Measurements from ENCODE around the gene SCN4B. TPM values are rescaled to one million over a fixed set of nuclear protein-coding genes. Genes with fewer than 3 reads are reported as not detected.

SCN4B gene
- total and polyA plus RNA-seq, 2 of the 4 experiments (the other 2 are of a cell fraction): 0.18 to 0.44 TPM

DNA sequence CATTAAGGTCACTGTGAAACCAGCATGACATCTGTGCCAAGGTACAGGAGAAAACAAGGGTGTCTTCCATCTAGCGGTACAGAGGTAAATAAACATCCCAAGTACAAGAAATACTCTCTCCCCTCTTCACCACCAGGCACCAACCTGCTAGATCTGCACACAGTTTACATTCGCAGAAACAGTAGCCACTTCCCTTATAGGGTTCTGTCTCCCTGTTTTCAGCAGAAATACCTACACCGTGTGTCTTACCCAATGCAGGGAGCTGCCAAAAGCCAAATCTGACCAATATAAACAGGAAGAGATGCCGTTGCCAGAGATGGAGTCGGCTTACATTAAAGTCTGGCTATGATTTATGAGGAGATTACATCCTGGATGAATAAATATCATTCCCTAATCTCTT lies 1.2 kb downstream of the SCN4B start:
- intact Hi-C loops (cut with micrococcal nuclease): no loop called here
- CTCF ChIA-PET: no interaction called here
- TF ChIP-seq, protein P1, sequence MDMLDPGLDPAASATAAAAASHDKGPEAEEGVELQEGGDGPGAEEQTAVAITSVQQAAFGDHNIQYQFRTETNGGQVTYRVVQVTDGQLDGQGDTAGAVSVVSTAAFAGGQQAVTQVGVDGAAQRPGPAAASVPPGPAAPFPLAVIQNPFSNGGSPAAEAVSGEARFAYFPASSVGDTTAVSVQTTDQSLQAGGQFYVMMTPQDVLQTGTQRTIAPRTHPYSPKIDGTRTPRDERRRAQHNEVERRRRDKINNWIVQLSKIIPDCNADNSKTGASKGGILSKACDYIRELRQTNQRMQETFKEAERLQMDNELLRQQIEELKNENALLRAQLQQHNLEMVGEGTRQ (IDR thresholded peaks at IDR 0.05; ENCODE audit: low read depth, low read length): no peak
- TF ChIP-seq MAFK (IDR thresholded peaks at IDR 0.05; ENCODE audit: low read depth, low read length): no peak
- no peak for TF ChIP-seq NFE2L2 (IDR thresholded peaks at IDR 0.05; ENCODE audit: low read depth, low read length)
- TF ChIP-seq, protein P2, sequence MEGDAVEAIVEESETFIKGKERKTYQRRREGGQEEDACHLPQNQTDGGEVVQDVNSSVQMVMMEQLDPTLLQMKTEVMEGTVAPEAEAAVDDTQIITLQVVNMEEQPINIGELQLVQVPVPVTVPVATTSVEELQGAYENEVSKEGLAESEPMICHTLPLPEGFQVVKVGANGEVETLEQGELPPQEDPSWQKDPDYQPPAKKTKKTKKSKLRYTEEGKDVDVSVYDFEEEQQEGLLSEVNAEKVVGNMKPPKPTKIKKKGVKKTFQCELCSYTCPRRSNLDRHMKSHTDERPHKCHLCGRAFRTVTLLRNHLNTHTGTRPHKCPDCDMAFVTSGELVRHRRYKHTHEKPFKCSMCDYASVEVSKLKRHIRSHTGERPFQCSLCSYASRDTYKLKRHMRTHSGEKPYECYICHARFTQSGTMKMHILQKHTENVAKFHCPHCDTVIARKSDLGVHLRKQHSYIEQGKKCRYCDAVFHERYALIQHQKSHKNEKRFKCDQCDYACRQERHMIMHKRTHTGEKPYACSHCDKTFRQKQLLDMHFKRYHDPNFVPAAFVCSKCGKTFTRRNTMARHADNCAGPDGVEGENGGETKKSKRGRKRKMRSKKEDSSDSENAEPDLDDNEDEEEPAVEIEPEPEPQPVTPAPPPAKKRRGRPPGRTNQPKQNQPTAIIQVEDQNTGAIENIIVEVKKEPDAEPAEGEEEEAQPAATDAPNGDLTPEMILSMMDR (conservative IDR thresholded peaks at IDR 0.05; ENCODE audit: low read depth, low read length): no peak

More for the DNA sequence above, 1.2 kb downstream of the SCN4B start:
- Histone ChIP-seq H2BK5ac (ENCODE audit: low read depth, low read length, poor library complexity, severe bottlenecking) (no peak overlapping the region), H2BK120ac (ENCODE audit: low read depth, low read length) (no peak overlapping the region), H2AK5ac (ENCODE audit: low read depth, low read length) (no peak overlapping the region), H3K4me2 (ENCODE audit: low read depth, low read length) (no peak overlapping the region), H3K14ac (replicated peaks; ENCODE audit: low read depth, low read length) (no peak overlapping the region), H3K79me1 (ENCODE audit: low read depth in 1 of 2, low read length in 2 of 2) (no peaks in the 10 kb centered on the region), H3K9me3 (ENCODE audit: control insufficient read depth, insufficient read depth, low read length) (no peaks in the 10 kb centered on the region), H2BK15ac (ENCODE audit: low read depth, low read length) (no peak overlapping the region), H3K56ac (ENCODE audit: extremely low read depth, insufficient read depth, low read length) (no peak overlapping the region), H3K23ac (ENCODE audit: low read depth, low read length) (no peak overlapping the region), H2AK9ac (replicated peaks; ENCODE audit: low read depth, low read length, poor library complexity) (no peak overlapping the region), H4K91ac (ENCODE audit: insufficient read depth, low read depth, low read length) (no peak overlapping the region), H3K27ac (ENCODE audit: insufficient read depth, low read length) (no peak overlapping the region), H2BK20ac (ENCODE audit: low read depth, low read length) (no peak overlapping the region), H4K5ac (ENCODE audit: low read depth, low read length) (no peak overlapping the region), H3K4me3 (ENCODE audit: insufficient read depth, low read depth, low read length) (no peak overlapping the region), H3K4me1 (ENCODE audit: control insufficient read depth, insufficient read depth, low read length) (no peaks in the 10 kb centered on the region; the same call in 1 of the 2 replicates), H3K27me3 (ENCODE audit: control insufficient read depth, insufficient read depth, low read length) (peaks cover 73% of the 10 kb centered on the region), H2AFZ (replicated peaks; ENCODE audit: low read length, poor library complexity) (no peak overlapping the region), H4K20me1 (ENCODE audit: insufficient read depth, low read length) (no peaks in the 10 kb centered on the region), H3K9me1 (ENCODE audit: insufficient read depth, low read length) (no peaks in the 10 kb centered on the region), H4K8ac (ENCODE audit: low read depth in 2 of 2, low read length in 2 of 2) (no peak overlapping the region), H3K18ac (ENCODE audit: low read depth, low read length) (no peak overlapping the region), H3K36me3 (ENCODE audit: control insufficient read depth, insufficient read depth, low read length) (no peaks in the 10 kb centered on the region), H3K9ac (ENCODE audit: low read depth, low read length) (no peak overlapping the region), H3K4ac (ENCODE audit: low read depth, low read length) (no peak overlapping the region)
- POLR2A ChIA-PET (ENCODE audit: unreplicated experiment): no interaction called here
- WGBS, 2 experiments (ENCODE audit: extremely low coverage in 2 of 2, insufficient read length in 1 of 2): 60% methylated on average over 1 of the region's 5 CpGs; no CpG with 5 or more reads in 1 of the 2 experiments
- ATAC-seq (ENCODE audit: low read depth) (no peak), DNase-seq (peak; percentile 4)
- in situ Hi-C loops (cut with MboI; ENCODE audit: low sequenced_read_pairs): no loop called here
- no TSS peak for BruUV-seq (replicated peaks)
- dilution Hi-C loops (cut with HindIII; ENCODE audit: low sequenced_read_pairs, unreplicated experiment): no loop called here
